ENCODE measurements around the gene TAGLN2. TPM values are rescaled to one million over a fixed set of nuclear protein-coding genes. Genes with fewer than 3 reads are reported as not detected.
A peak's percentile ranks its signal among the peaks of the same experiment; 100 is the strongest.

TAGLN2 gene
- total RNA-seq, 1 experiment from 2014 or later = 66.9 TPM

GRCh38 chr1:159932296-159933285 is 7.3 kb upstream of the TAGLN2 start:
- Mint-ChIP-seq H3K4me3 (no peak overlapping the region), H3K27ac (no peak overlapping the region), H3K4me1 (peaks cover 23% of the 10 kb centered on the region), H3K27me3 (ENCODE audit: low read depth) (no peaks in the 10 kb centered on the region), H3K9me3 (no peaks in the 10 kb centered on the region), H3K36me3 (peaks cover 26% of the 10 kb centered on the region)
- TF ChIP-seq, protein P1, sequence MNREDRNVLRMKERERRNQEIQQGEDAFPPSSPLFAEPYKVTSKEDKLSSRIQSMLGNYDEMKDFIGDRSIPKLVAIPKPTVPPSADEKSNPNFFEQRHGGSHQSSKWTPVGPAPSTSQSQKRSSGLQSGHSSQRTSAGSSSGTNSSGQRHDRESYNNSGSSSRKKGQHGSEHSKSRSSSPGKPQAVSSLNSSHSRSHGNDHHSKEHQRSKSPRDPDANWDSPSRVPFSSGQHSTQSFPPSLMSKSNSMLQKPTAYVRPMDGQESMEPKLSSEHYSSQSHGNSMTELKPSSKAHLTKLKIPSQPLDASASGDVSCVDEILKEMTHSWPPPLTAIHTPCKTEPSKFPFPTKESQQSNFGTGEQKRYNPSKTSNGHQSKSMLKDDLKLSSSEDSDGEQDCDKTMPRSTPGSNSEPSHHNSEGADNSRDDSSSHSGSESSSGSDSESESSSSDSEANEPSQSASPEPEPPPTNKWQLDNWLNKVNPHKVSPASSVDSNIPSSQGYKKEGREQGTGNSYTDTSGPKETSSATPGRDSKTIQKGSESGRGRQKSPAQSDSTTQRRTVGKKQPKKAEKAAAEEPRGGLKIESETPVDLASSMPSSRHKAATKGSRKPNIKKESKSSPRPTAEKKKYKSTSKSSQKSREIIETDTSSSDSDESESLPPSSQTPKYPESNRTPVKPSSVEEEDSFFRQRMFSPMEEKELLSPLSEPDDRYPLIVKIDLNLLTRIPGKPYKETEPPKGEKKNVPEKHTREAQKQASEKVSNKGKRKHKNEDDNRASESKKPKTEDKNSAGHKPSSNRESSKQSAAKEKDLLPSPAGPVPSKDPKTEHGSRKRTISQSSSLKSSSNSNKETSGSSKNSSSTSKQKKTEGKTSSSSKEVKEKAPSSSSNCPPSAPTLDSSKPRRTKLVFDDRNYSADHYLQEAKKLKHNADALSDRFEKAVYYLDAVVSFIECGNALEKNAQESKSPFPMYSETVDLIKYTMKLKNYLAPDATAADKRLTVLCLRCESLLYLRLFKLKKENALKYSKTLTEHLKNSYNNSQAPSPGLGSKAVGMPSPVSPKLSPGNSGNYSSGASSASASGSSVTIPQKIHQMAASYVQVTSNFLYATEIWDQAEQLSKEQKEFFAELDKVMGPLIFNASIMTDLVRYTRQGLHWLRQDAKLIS (CRISPR knock-in tag; IDR thresholded peaks at IDR 0.05; ENCODE audit: borderline replicate concordance) = no peak
- TF ChIP-seq ZNF317 (CRISPR knock-in tag; IDR thresholded peaks at IDR 0.05; ENCODE audit: borderline replicate concordance, low read depth) = no peak
- TF ChIP-seq SMAD3 (CRISPR knock-in tag; IDR thresholded peaks at IDR 0.05; ENCODE audit: borderline replicate concordance) = no peak
- TF ChIP-seq, protein P2, sequence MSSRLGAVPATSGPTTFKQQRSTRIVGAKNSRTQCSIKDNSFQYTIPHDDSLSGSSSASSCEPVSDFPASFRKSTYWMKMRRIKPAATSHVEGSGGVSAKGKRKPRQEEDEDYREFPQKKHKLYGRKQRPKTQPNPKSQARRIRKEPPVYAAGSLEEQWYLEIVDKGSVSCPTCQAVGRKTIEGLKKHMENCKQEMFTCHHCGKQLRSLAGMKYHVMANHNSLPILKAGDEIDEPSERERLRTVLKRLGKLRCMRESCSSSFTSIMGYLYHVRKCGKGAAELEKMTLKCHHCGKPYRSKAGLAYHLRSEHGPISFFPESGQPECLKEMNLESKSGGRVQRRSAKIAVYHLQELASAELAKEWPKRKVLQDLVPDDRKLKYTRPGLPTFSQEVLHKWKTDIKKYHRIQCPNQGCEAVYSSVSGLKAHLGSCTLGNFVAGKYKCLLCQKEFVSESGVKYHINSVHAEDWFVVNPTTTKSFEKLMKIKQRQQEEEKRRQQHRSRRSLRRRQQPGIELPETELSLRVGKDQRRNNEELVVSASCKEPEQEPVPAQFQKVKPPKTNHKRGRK (CRISPR knock-in tag; IDR thresholded peaks at IDR 0.05; ENCODE audit: borderline replicate concordance) = no peak
- no peak for TF ChIP-seq GABPB1 (CRISPR knock-in tag; IDR thresholded peaks at IDR 0.05)
- TF ChIP-seq MXD4 (CRISPR knock-in tag; IDR thresholded peaks at IDR 0.05; ENCODE audit: borderline replicate concordance) = no peak
- TF ChIP-seq, protein P3, sequence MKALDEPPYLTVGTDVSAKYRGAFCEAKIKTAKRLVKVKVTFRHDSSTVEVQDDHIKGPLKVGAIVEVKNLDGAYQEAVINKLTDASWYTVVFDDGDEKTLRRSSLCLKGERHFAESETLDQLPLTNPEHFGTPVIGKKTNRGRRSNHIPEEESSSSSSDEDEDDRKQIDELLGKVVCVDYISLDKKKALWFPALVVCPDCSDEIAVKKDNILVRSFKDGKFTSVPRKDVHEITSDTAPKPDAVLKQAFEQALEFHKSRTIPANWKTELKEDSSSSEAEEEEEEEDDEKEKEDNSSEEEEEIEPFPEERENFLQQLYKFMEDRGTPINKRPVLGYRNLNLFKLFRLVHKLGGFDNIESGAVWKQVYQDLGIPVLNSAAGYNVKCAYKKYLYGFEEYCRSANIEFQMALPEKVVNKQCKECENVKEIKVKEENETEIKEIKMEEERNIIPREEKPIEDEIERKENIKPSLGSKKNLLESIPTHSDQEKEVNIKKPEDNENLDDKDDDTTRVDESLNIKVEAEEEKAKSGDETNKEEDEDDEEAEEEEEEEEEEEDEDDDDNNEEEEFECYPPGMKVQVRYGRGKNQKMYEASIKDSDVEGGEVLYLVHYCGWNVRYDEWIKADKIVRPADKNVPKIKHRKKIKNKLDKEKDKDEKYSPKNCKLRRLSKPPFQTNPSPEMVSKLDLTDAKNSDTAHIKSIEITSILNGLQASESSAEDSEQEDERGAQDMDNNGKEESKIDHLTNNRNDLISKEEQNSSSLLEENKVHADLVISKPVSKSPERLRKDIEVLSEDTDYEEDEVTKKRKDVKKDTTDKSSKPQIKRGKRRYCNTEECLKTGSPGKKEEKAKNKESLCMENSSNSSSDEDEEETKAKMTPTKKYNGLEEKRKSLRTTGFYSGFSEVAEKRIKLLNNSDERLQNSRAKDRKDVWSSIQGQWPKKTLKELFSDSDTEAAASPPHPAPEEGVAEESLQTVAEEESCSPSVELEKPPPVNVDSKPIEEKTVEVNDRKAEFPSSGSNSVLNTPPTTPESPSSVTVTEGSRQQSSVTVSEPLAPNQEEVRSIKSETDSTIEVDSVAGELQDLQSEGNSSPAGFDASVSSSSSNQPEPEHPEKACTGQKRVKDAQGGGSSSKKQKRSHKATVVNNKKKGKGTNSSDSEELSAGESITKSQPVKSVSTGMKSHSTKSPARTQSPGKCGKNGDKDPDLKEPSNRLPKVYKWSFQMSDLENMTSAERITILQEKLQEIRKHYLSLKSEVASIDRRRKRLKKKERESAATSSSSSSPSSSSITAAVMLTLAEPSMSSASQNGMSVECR (CRISPR knock-in tag; IDR thresholded peaks at IDR 0.05; ENCODE audit: borderline replicate concordance) = no peak
- no peak for TF ChIP-seq PREB (CRISPR knock-in tag; IDR thresholded peaks at IDR 0.05; ENCODE audit: borderline replicate concordance)
- no peak for TF ChIP-seq TEAD4 (CRISPR knock-in tag; IDR thresholded peaks at IDR 0.05)
- no peak for TF ChIP-seq JUN (CRISPR knock-in tag; IDR thresholded peaks at IDR 0.05)
- ChIA-PET CTCF (interaction anchor here (0.8 to 10.6 kb wide), 3 partner anchors 14 to 74 kb away, joined by 3 to 202 read pairs (median 4); no protein-coding TSS in a partner anchor), POLR2A (no interaction called here)
- no peak for ATAC-seq
- no peak for DNase-seq (ENCODE audit: low spot score)

DNA sequence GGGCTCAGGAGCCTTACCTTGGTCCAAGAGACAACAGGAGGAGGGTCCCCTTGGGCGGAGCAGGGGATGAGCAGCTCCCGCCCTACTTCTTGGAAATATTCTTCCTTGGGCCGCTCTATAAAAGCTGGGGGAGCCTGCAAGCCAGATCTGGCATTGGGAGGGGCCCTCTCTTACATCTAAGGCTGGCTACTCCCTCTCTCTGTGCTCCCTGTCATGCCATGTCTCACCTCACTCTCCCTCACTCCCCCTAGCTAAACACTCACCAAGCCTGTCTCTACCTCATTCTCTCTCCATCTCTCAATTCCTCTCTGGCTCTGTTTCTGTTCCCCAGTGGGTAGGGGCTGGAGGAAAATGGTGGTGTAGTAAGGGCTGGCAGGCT is 6.5 kb upstream of the TAGLN2 start:
- DNase-seq (ENCODE audit: low spot score) = no peak
- POLR2A ChIA-PET = no interaction called here
- peaks cover 33% of the 10 kb centered on the region for H3K36me3 Mint-ChIP-seq
- CTCF ChIA-PET = interaction anchor here (10.6 kb wide), 1 partner anchor 75 kb away, joined by 202 read pairs; no protein-coding TSS in a partner anchor
- peaks cover 15% of the 10 kb centered on the region for H3K4me1 Mint-ChIP-seq
- H3K27ac Mint-ChIP-seq = peak overlapping the region; percentile 57; the same call in 1 of the 2 replicates
- H3K27me3 Mint-ChIP-seq (ENCODE audit: low read depth) = no peaks in the 10 kb centered on the region
- no peak overlapping the region for H3K4me3 Mint-ChIP-seq
- no peaks in the 10 kb centered on the region for H3K9me3 Mint-ChIP-seq
- ATAC-seq = no peak
- no peak for TF ChIP-seq SMAD3 (CRISPR knock-in tag; IDR thresholded peaks at IDR 0.05; ENCODE audit: borderline replicate concordance)
